K562 (cell line): ENCODE results near the gene PHF20. TPM values are rescaled to one million over a fixed set of nuclear protein-coding genes. Genes with fewer than 3 reads are reported as not detected.
A peak's percentile ranks its signal among the peaks of the same experiment; 100 is the strongest.

Experiments
- ATAC-seq: fragments of 200-7000 bp; cut with Tn5 transposase; 3 replicates; pipeline ENCODE4 v1.9.1; 2020; ENCODE audit warnings: moderate library complexity
- BruUV-seq: library from RNA; stranded (reverse); fragments of 400-500 nt; replicated peaks from 2 replicates; lab custom pipeline; 2021; lab: Mats Ljungman, UMichigan
- CTCF ChIA-PET: fragments of 300-600 bp; formaldehyde crosslinking; extraction: SDS; loops from one replicate; lab custom pipeline; 2021; ENCODE audit warnings: low intra/inter-chr PET ratio; lab: Yijun Ruan, JAX
- POLR2A ChIA-PET: fragments of 300-600, 350-650 bp; sonication (Branson Sonifier 250); formaldehyde crosslinking; extraction: SDS; loops from one replicate; lab custom pipeline; 2021; ENCODE audit warnings: antibody characterized with exemption, inconsistent platforms; lab: Yijun Ruan, JAX
- DNase-seq, 4 experiments: peaks; one replicate each; pipeline versions ENCODE4 v3.0.0 to v3.0.0-alpha.2; 2011 to 2018; ENCODE audit warnings: low spot score in 3 of 4, mixed read lengths in 3 of 4; ENCODE audit errors: extremely low read depth in 1 of 4
- FAIRE-seq: peaks from 2 replicates; lab custom pipeline; 2011; peaks lifted over from hg19 to GRCh38; lab: Jason Lieb, UNC
- H2AFZ ChIP-seq: 2 replicates; pipeline ENCODE4 v1.6.0; 2011; ENCODE audit warnings: low read depth, low read length, control low read depth, inconsistent platforms
- H3K27ac ChIP-seq: fragments of 200-600 bp; 3 replicates; pipeline ENCODE4 v1.8.0; 2011; ENCODE audit warnings: low read depth, mild to moderate bottlenecking, control low read depth, inconsistent platforms, low read length, moderate library complexity, mixed read lengths; ENCODE audit errors: extremely low read depth
- H3K27me3 ChIP-seq, 2 experiments: fragments of 300-600 bp in 1 of 2; 2 replicates in 1 of 2; 3 replicates in 1 of 2; pipeline versions ENCODE4 v1.6.0 to v1.8.0; 2011; ENCODE audit warnings: inconsistent platforms in 2 of 2, low read length in 2 of 2, mild to moderate bottlenecking in 1 of 2, mixed read lengths in 1 of 2, moderate library complexity in 1 of 2; ENCODE audit not compliant: control insufficient read depth in 2 of 2, insufficient read depth in 2 of 2
- H3K36me3 ChIP-seq: fragments of 300-600 bp; 3 replicates; pipeline ENCODE4 v1.8.0; 2011; ENCODE audit warnings: mild to moderate bottlenecking, low read length, inconsistent platforms; ENCODE audit not compliant: control insufficient read depth, insufficient read depth
- H3K4me1 ChIP-seq, 2 experiments: fragments of 200-600 bp in 1 of 2; replicated peaks in 1 of 2; 2 replicates in 1 of 2; 3 replicates in 1 of 2; pipeline versions ENCODE4 v1.5.1 to v1.8.0; 2011; ENCODE audit warnings: inconsistent platforms in 2 of 2, low read length in 2 of 2, mild to moderate bottlenecking in 1 of 2, mixed read lengths in 1 of 2, moderate library complexity in 1 of 2; ENCODE audit not compliant: control insufficient read depth in 2 of 2, insufficient read depth in 2 of 2
- H3K4me2 ChIP-seq: 2 replicates; pipeline ENCODE4 v1.6.1; 2011; ENCODE audit warnings: low read length, control low read depth, inconsistent platforms, mixed read lengths; ENCODE audit not compliant: insufficient read depth
- H3K4me3 ChIP-seq: fragments of 200-600 bp; sonication (generic), shearing (Covaris generic); 2 replicates; pipeline ENCODE4 v1.5.1; 2016; ENCODE audit warnings: control low read depth, inconsistent platforms
- H3K79me2 ChIP-seq: fragments of 200-600 bp; 3 replicates; pipeline ENCODE4 v1.8.0; 2011; ENCODE audit warnings: low read length, inconsistent platforms; ENCODE audit not compliant: control insufficient read depth, insufficient read depth
- H3K9ac ChIP-seq, 2 experiments: 2 replicates each; pipeline versions ENCODE4 v1.6.0 to v1.6.1; 2011; ENCODE audit warnings: low read depth in 2 of 2, low read length in 2 of 2, control low read depth in 1 of 2, inconsistent platforms in 1 of 2, mild to moderate bottlenecking in 1 of 2, mixed read lengths in 1 of 2; ENCODE audit not compliant: insufficient read depth in 1 of 2
- H3K9me1 ChIP-seq: one replicate; pipeline ENCODE4 v1.6.0; 2011; ENCODE audit warnings: inconsistent platforms, mild to moderate bottlenecking, low read length, moderate library complexity; ENCODE audit not compliant: control insufficient read depth, insufficient read depth
- H3K9me3 ChIP-seq: replicated peaks from 2 replicates; pipeline ENCODE4 v1.5.1; 2011; ENCODE audit warnings: low read depth, low read length, inconsistent platforms; ENCODE audit not compliant: control insufficient read depth, insufficient read depth
- H4K20me1 ChIP-seq: replicated peaks from 2 replicates; pipeline ENCODE4 v1.6.1; 2011; ENCODE audit warnings: low read length, inconsistent platforms, mixed read lengths; ENCODE audit not compliant: control insufficient read depth, insufficient read depth
- ELF4 ChIP-seq: fragments of 450-650 bp; formaldehyde crosslinking; IDR thresholded peaks from 2 replicates; pipeline ENCODE4 v1.4.0; 2022; ENCODE audit warnings: missing genetic modification characterization
- NFE2L1 ChIP-seq: fragments of 450-650 bp; IDR thresholded peaks from 2 replicates; pipeline ENCODE4 v1.6.1; 2016; ENCODE audit warnings: missing genetic modification characterization, low read depth, mild to moderate bottlenecking, missing compliant biosample characterization, moderate library complexity, borderline replicate concordance
- POLR2H ChIP-seq: IDR thresholded peaks from 2 replicates; pipeline ENCODE4 v1.6.1; 2016; ENCODE audit warnings: missing genetic modification characterization, low read depth, mild to moderate bottlenecking, control low read depth, missing compliant biosample characterization, moderate library complexity
- RBM22 ChIP-seq: fragments of 200-400 bp; formaldehyde crosslinking; IDR thresholded peaks from 2 replicates; pipeline ENCODE4 v1.6.1; 2018; ENCODE audit warnings: low read length, low read depth; ENCODE audit not compliant: poor library complexity, severe bottlenecking
- REST ChIP-seq, 2 experiments: fragments of 450-650 bp; formaldehyde crosslinking in 1 of 2; IDR thresholded peaks; 2 replicates each; pipeline versions ENCODE4 v1.4.0 to v1.6.1; 2014 to 2020; ENCODE audit warnings: mild to moderate bottlenecking in 2 of 2, borderline replicate concordance in 1 of 2, low read depth in 1 of 2
- RFX7 ChIP-seq: fragments of 250-450 bp; sonication (Bioruptor Pico); IDR thresholded peaks from 2 replicates; pipeline ENCODE4 v1.5.1; 2021; ENCODE audit warnings: mild to moderate bottlenecking
- TCF3 ChIP-seq: sonication (generic); formaldehyde crosslinking; IDR thresholded peaks from 2 replicates; pipeline ENCODE4 v1.4.0; 2020; ENCODE audit warnings: mild to moderate bottlenecking, missing genetic modification reagents
- WGBS: fragments of 100-300 bp; shearing (Covaris generic); methylation state at CpG from one replicate; pipeline ENCODE4 v1.1.6; 2016; ENCODE audit warnings: low coverage, mixed read lengths; ENCODE audit not compliant: insufficient coverage; ENCODE audit errors: missing lambda C conversion rate; 5-methylcytosine and 5-hydroxymethylcytosine counted together
- in situ Hi-C: fragments of 300-500 bp; cut with MboI; formaldehyde crosslinking; loops from 4 replicates; pipeline ENCODE4 v1.15.0; 2018; ENCODE audit warnings: inconsistent platforms, mixed read lengths
- intact Hi-C: fragments of 100-400 bp; cut with micrococcal nuclease; formaldehyde crosslinking; loops from 2 replicates; pipeline ENCODE4 v1.14.2; 2022
- polyA plus RNA-seq, 8 experiments: library from polyadenylated mRNA; depleted of rRNA in 4 of 8; stranded (reverse) in 5 of 8; unstranded in 3 of 8; fragments of >200 nt; fragmentation: Nextera tagmentation in 2 of 8; fragmentation: Illumina TruSeq in 1 of 8; extraction: Ambion mirVana in 2 of 8; extraction: Trizol in 1 of 8; gene quantifications; 2 replicates each; pipeline versions ENCODE4 v1.2.1 to v1.2.3, GENCODE V29; 2011 to 2014; ENCODE audit warnings: inconsistent platforms in 1 of 8, missing spikeins in 1 of 8
- total RNA-seq, 7 experiments: library from RNA; depleted of rRNA in 6 of 7; stranded (reverse); fragments of >200 nt in 6 of 7; fragmentation: Illumina TruSeq in 2 of 7; extraction: Trizol in 2 of 7; gene quantifications; 2 replicates each; pipeline versions ENCODE4 v1.2.1 to v1.2.3, GENCODE V29; 2011 to 2021; ENCODE audit warnings: low replicate concordance in 1 of 7

Gene PHF20
- total and polyA plus RNA-seq, 9 of the 15 experiments (the other 6 are each of a cell fraction or from before 2014, with no cell fraction given), result 49.9 to 196 (median 70.7) TPM

- H3K9me3 ChIP-seq, result no peaks in the 10 kb centered on the region
- intact Hi-C loops (no loop called here), in situ Hi-C loops (no loop called here)
- peaks cover under 1 to 18% of the 10 kb centered on the region in 2 experiments; a peak in 3 of 5 replicates for H3K4me1 ChIP-seq
- WGBS, result 83% methylated on average over 4 of the region's 4 CpGs
- H3K9ac ChIP-seq, result no peak overlapping the region
- no peak for FAIRE-seq
- H2AFZ ChIP-seq, result no peak overlapping the region
- no peaks in the 10 kb centered on the region for H3K27me3 ChIP-seq
- H4K20me1 ChIP-seq, result peaks cover 51% of the 10 kb centered on the region
- TF ChIP-seq TCF3 (CRISPR knock-in tag) (no peak), NFE2L1 (tag) (no peak), RFX7 (CRISPR knock-in tag) (no peak), ELF4 (CRISPR knock-in tag) (no peak), POLR2H (tag) (no peak), REST (IDR thresholded peaks at IDR 0.05; ENCODE audit: borderline replicate concordance) (no peak), REST (CRISPR knock-in tag; IDR thresholded peaks at IDR 0.05; ENCODE audit: low read depth) (no peak), RBM22 (peak; percentile 5)
- peak overlapping the region; percentile 19; the same call in 1 of the 2 replicates for H3K4me2 ChIP-seq
- no peak for ATAC-seq
- CTCF ChIA-PET, result no interaction called here
- H3K36me3 ChIP-seq, result peaks cover 75% of the 10 kb centered on the region
- no peak overlapping the region for H3K4me3 ChIP-seq
- no peaks in the 10 kb centered on the region for H3K9me1 ChIP-seq
- BruUV-seq, result no TSS peak
- no peak for DNase-seq
- H3K27ac ChIP-seq, result 0 out of 3 replicates have a peak overlapping the region, but pooled peaks have one; percentile 7
- POLR2A ChIA-PET, result interaction anchor here (1.0 to 7.0 kb wide), 10 partner anchors 10 to 215 kb away, joined by 3 to 99 read pairs (median 4); partner anchors contain the start of genes PHF20 and SCAND1
- H3K79me2 ChIP-seq, result peaks cover 96% of the 10 kb centered on the region
Measured at GRCh38 chr20:35738410-35739179, 33.2 kb upstream of the PHF20 start.
